WTC11 (cell line): Measurements from ENCODE around the gene CCDC28B. TPM values are rescaled to one million over a fixed set of nuclear protein-coding genes. Genes with fewer than 3 reads are reported as not detected.

Source experiments
- ATAC-seq: fragments of 200-7000 bp; cut with Tn5 transposase; 2 replicates; pipeline ENCODE4 v1.10.0; 2021; ENCODE audit warnings: mild to moderate bottlenecking, moderate library complexity
- CTCF ChIA-PET: fragments of 300-600 bp; sonication (Branson Sonifier 250); formaldehyde crosslinking; loops from one replicate; lab custom pipeline; 2021; ENCODE audit warnings: antibody characterized with exemption; lab: Charles Lee
- POLR2A ChIA-PET: fragments of 350-600 bp; sonication (Branson Sonifier 250); formaldehyde crosslinking; loops from one replicate; lab custom pipeline; 2021; ENCODE audit warnings: antibody characterized with exemption; lab: Charles Lee
- DNase-seq: peaks from one replicate; pipeline ENCODE4 v3.0.0; 2021; ENCODE audit warnings: low spot score
- H3K27ac Mint-ChIP-seq: 2 replicates; pipeline ENCODE4 v1.8.0; 2021; ENCODE audit warnings: mixed read lengths
- H3K27me3 Mint-ChIP-seq: 2 replicates; pipeline ENCODE4 v1.8.0; 2021; ENCODE audit warnings: low read depth, mild to moderate bottlenecking, moderate library complexity, mixed read lengths
- H3K36me3 Mint-ChIP-seq: 2 replicates; pipeline ENCODE4 v1.8.0; 2021; ENCODE audit warnings: mixed read lengths
- H3K4me1 Mint-ChIP-seq: 2 replicates; pipeline ENCODE4 v1.8.0; 2022; ENCODE audit warnings: mixed read lengths
- H3K4me3 Mint-ChIP-seq: 2 replicates; pipeline ENCODE4 v1.8.0; 2021; ENCODE audit warnings: mild to moderate bottlenecking, moderate library complexity, mixed read lengths
- H3K9me3 Mint-ChIP-seq: 2 replicates; pipeline ENCODE4 v1.8.0; 2021; ENCODE audit warnings: mixed read lengths
- ATF6 ChIP-seq: sonication (generic); formaldehyde crosslinking; IDR thresholded peaks from 2 replicates; pipeline ENCODE4 v1.8.1; 2023; ENCODE audit warnings: mild to moderate bottlenecking, missing genetic modification reagents
- CBFB ChIP-seq: sonication (generic); formaldehyde crosslinking; IDR thresholded peaks from 2 replicates; pipeline ENCODE4 v1.8.1; 2022; ENCODE audit warnings: mild to moderate bottlenecking, low read depth, missing genetic modification reagents
- CREB1 ChIP-seq: sonication (generic); formaldehyde crosslinking; IDR thresholded peaks from 2 replicates; pipeline ENCODE4 v1.8.0; 2023; ENCODE audit warnings: mild to moderate bottlenecking, missing genetic modification reagents
- CREM ChIP-seq: sonication (generic); formaldehyde crosslinking; IDR thresholded peaks from 2 replicates; pipeline ENCODE4 v1.8.1; 2022; ENCODE audit warnings: mild to moderate bottlenecking, missing genetic modification reagents, moderate library complexity
- E2F5 ChIP-seq: sonication (generic); formaldehyde crosslinking; IDR thresholded peaks from 2 replicates; pipeline ENCODE4 v1.8.1; 2022; ENCODE audit warnings: mild to moderate bottlenecking, moderate library complexity, missing genetic modification reagents
- ESRRA ChIP-seq: sonication (generic); formaldehyde crosslinking; IDR thresholded peaks from 2 replicates; pipeline ENCODE4 v1.8.1; 2022; ENCODE audit warnings: mild to moderate bottlenecking, missing genetic modification reagents, borderline replicate concordance
- FOXP1 ChIP-seq: sonication (generic); formaldehyde crosslinking; IDR thresholded peaks from 2 replicates; pipeline ENCODE4 v1.8.0; 2022; ENCODE audit warnings: missing genetic modification reagents, mild to moderate bottlenecking, moderate library complexity, borderline replicate concordance
- GTF2I ChIP-seq: fragments of 250-450 bp; sonication (Bioruptor Pico); conservative IDR thresholded peaks from 2 replicates; pipeline ENCODE4 v1.4.0; 2021; ENCODE audit warnings: mild to moderate bottlenecking
- HMGXB4 ChIP-seq: sonication (generic); formaldehyde crosslinking; IDR thresholded peaks from 2 replicates; pipeline ENCODE4 v1.8.1; 2023; ENCODE audit warnings: mild to moderate bottlenecking, moderate library complexity, missing genetic modification reagents
- MAX ChIP-seq: sonication (generic); formaldehyde crosslinking; IDR thresholded peaks from 2 replicates; pipeline ENCODE4 v1.8.0; 2022; ENCODE audit warnings: mild to moderate bottlenecking, missing genetic modification reagents
- MXD4 ChIP-seq: fragments of 250-450 bp; sonication (Bioruptor Pico); IDR thresholded peaks from 2 replicates; pipeline ENCODE4 v1.8.0; 2021; ENCODE audit warnings: mild to moderate bottlenecking, moderate library complexity, borderline replicate concordance
- MYBL2 ChIP-seq: sonication (generic); formaldehyde crosslinking; IDR thresholded peaks from 2 replicates; pipeline ENCODE4 v1.8.1; 2023; ENCODE audit warnings: mild to moderate bottlenecking, moderate library complexity, missing genetic modification reagents
- NFE2L1 ChIP-seq: sonication (generic); formaldehyde crosslinking; IDR thresholded peaks from 2 replicates; pipeline ENCODE4 v1.8.1; 2023; ENCODE audit warnings: missing genetic modification reagents
- NR2C2 ChIP-seq: sonication (generic); formaldehyde crosslinking; IDR thresholded peaks from 2 replicates; pipeline ENCODE4 v1.8.0; 2022; ENCODE audit warnings: mild to moderate bottlenecking, missing genetic modification reagents
- SP1 ChIP-seq: sonication (generic); formaldehyde crosslinking; conservative IDR thresholded peaks from 2 replicates; pipeline ENCODE4 v1.8.1; 2022; ENCODE audit warnings: missing genetic modification reagents
- TEAD1 ChIP-seq: sonication (generic); formaldehyde crosslinking; IDR thresholded peaks from 2 replicates; pipeline ENCODE4 v1.8.0; 2022; ENCODE audit warnings: mild to moderate bottlenecking, missing genetic modification reagents
- TEAD4 ChIP-seq: sonication (generic); formaldehyde crosslinking; IDR thresholded peaks from 2 replicates; pipeline ENCODE4 v1.8.0; 2022; ENCODE audit warnings: mild to moderate bottlenecking, missing genetic modification reagents
- ZNF281 ChIP-seq: sonication (generic); formaldehyde crosslinking; IDR thresholded peaks from 2 replicates; pipeline ENCODE4 v1.8.0; 2023; ENCODE audit warnings: mild to moderate bottlenecking, missing genetic modification reagents
- ZNF317 ChIP-seq: sonication (generic); formaldehyde crosslinking; IDR thresholded peaks from 2 replicates; pipeline ENCODE4 v1.8.1; 2023; ENCODE audit warnings: low read depth, mild to moderate bottlenecking, moderate library complexity, missing genetic modification reagents, borderline replicate concordance
- ZNF423 ChIP-seq: fragments of 250-450 bp; sonication (Bioruptor Pico); IDR thresholded peaks from 2 replicates; pipeline ENCODE4 v2.1.2; 2022; ENCODE audit warnings: mild to moderate bottlenecking, moderate library complexity
- ZNF425 ChIP-seq: fragments of 250-450 bp; sonication (Bioruptor Pico); conservative IDR thresholded peaks from 2 replicates; pipeline ENCODE4 v1.9.0; 2021; ENCODE audit warnings: mild to moderate bottlenecking
- ZNF671 ChIP-seq: fragments of 250-450 bp; sonication (Bioruptor Pico); IDR thresholded peaks from 2 replicates; pipeline ENCODE4 v1.8.0; 2021; ENCODE audit warnings: mild to moderate bottlenecking
- total RNA-seq: library from RNA; stranded (reverse); gene quantifications from 3 replicates; pipeline ENCODE4 v1.2.3, GENCODE V29; 2021

The CCDC28B gene
- total RNA-seq, 1 experiment from 2014 or later, result 34.4 TPM

GRCh38 chr1:32239790-32240139 is 39.4 kb downstream of the CCDC28B start:
- Mint-ChIP-seq H3K4me1 (peaks cover 21% of the 10 kb centered on the region), H3K4me3 (peak overlapping the region; percentile 84), H3K27ac (peak overlapping the region; percentile 21), H3K9me3 (no peaks in the 10 kb centered on the region), H3K27me3 (peaks cover 3% of the 10 kb centered on the region; the same call in 1 of the 2 replicates)
- CTCF ChIA-PET, result interaction anchor here (0.6 to 4.9 kb wide), 20 partner anchors 9 to 637 kb away, joined by 3 to 75 read pairs (median 4); partner anchors contain the start of genes BSDC1, CCDC28B, EIF3I and TMEM234
- peak; percentile 40 for ATAC-seq
- no peak for DNase-seq
- TF ChIP-seq ZNF281, result no peak
- no peak for TF ChIP-seq ZNF317 (CRISPR knock-in tag)
- 0 out of 2 replicates have a peak, but pooled peaks have one; percentile 7 for TF ChIP-seq GTF2I (CRISPR knock-in tag)
- TF ChIP-seq FOXP1 (CRISPR knock-in tag), result 0 out of 2 replicates have a peak, but pooled peaks have one; percentile 39
- peak; percentile 72; the same call in 1 of the 2 replicates for TF ChIP-seq CREB1 (CRISPR knock-in tag)
- TF ChIP-seq, all 79 proteins: peak for 3
- H3K36me3 Mint-ChIP-seq, result peaks cover 4% of the 10 kb centered on the region; the same call in 1 of the 2 replicates
- POLR2A ChIA-PET, result interaction anchor here (0.6 to 3.2 kb wide), 15 partner anchors 9 to 167 kb away, joined by 3 to 30 read pairs (median 6); partner anchors contain the start of genes BSDC1, CCDC28B, IQCC and KPNA6

GRCh38 chr1:32240140-32240951 is 40.0 kb downstream of the CCDC28B start:
- peaks cover 21% of the 10 kb centered on the region for H3K4me1 Mint-ChIP-seq
- ChIA-PET POLR2A (interaction anchor here (0.6 to 3.2 kb wide), 22 partner anchors 9 to 167 kb away, joined by 3 to 30 read pairs (median 4); partner anchors contain the start of genes BSDC1, CCDC28B, HDAC1 and IQCC), CTCF (interaction anchor here (0.6 to 4.9 kb wide), 22 partner anchors 9 to 637 kb away, joined by 3 to 75 read pairs (median 4); partner anchors contain the start of genes BSDC1, CCDC28B, EIF3I and TMEM234)
- H3K36me3 Mint-ChIP-seq, result peaks cover 4% of the 10 kb centered on the region; the same call in 1 of the 2 replicates
- peak; percentile 98 for DNase-seq
- peak overlapping the region; percentile 84 for H3K4me3 Mint-ChIP-seq
- H3K27ac Mint-ChIP-seq, result peak overlapping the region; percentile 78
- ATAC-seq, result peak; percentile 84
- peaks cover 3% of the 10 kb centered on the region; the same call in 1 of the 2 replicates for H3K27me3 Mint-ChIP-seq
- no peaks in the 10 kb centered on the region for H3K9me3 Mint-ChIP-seq
- TF ChIP-seq FOXP1 (CRISPR knock-in tag) (0 out of 2 replicates have a peak, but pooled peaks have one; percentile 66), ESRRA (CRISPR knock-in tag) (peak; percentile 21; the same call in 1 of the 2 replicates), TEAD1 (CRISPR knock-in tag) (0 out of 2 replicates have a peak, but pooled peaks have one; percentile 45), NFE2L1 (peak; percentile 54; the same call in 1 of the 2 replicates), MXD4 (CRISPR knock-in tag) (no peak), ATF6 (no peak), E2F5 (peak; percentile 74; the same call in 1 of the 2 replicates), TEAD4 (CRISPR knock-in tag) (0 out of 2 replicates have a peak, but pooled peaks have one; percentile 49), CREM (CRISPR knock-in tag) (no peak; the same call in 1 of the 2 replicates), NR2C2 (CRISPR knock-in tag) (no peak), HMGXB4 (CRISPR knock-in tag) (peak; percentile 42; the same call in 1 of the 2 replicates), MYBL2 (CRISPR knock-in tag) (peak; percentile 84), SP1 (CRISPR knock-in tag) (peak; percentile 87), ZNF671 (CRISPR knock-in tag) (no peak), CREB1 (CRISPR knock-in tag) (no peak), ZNF425 (no peak), CBFB (CRISPR knock-in tag) (0 out of 2 replicates have a peak, but pooled peaks have one; percentile 47), MAX (CRISPR knock-in tag) (no peak; the same call in 1 of the 2 replicates), ZNF423 (peak; percentile 74)
